H1 (cell line): ENCODE measurements around the gene ZNF175.

ENCODE experiments used
- CTCF ChIP-seq, 3 experiments: IDR thresholded peaks; 1 replicate in 2 of 3; 2 replicates in 1 of 3; pipeline versions ENCODE4 v1.5.1 to v1.6.1; 2011; ENCODE audit warnings: low read length in 3 of 3, mild to moderate bottlenecking in 3 of 3, inconsistent platforms in 2 of 3, low read depth in 1 of 3, moderate library complexity in 1 of 3; ENCODE audit not compliant: insufficient read depth in 1 of 3; ENCODE audit errors: control extremely low read depth in 1 of 3
- HDAC2 ChIP-seq, 2 experiments: fragments of 300-600 bp in 1 of 2; sonication (generic) in 1 of 2; IDR thresholded peaks; 2 replicates each; pipeline ENCODE4 v1.6.1; 2011 to 2012; ENCODE audit warnings: low read depth in 2 of 2, low read length in 2 of 2, mild to moderate bottlenecking in 2 of 2, moderate library complexity in 2 of 2, borderline replicate concordance in 1 of 2, inconsistent platforms in 1 of 2
- KDM5A ChIP-seq: fragments of 200-600 bp; IDR thresholded peaks from 2 replicates; pipeline ENCODE4 v1.7.1; 2012; ENCODE audit warnings: mild to moderate bottlenecking, low read length, inconsistent platforms, mixed read lengths
- USF2 ChIP-seq: IDR thresholded peaks from 2 replicates; pipeline ENCODE4 v1.6.1; 2011; ENCODE audit warnings: low read length, improper control_type of control experiment

DNA sequence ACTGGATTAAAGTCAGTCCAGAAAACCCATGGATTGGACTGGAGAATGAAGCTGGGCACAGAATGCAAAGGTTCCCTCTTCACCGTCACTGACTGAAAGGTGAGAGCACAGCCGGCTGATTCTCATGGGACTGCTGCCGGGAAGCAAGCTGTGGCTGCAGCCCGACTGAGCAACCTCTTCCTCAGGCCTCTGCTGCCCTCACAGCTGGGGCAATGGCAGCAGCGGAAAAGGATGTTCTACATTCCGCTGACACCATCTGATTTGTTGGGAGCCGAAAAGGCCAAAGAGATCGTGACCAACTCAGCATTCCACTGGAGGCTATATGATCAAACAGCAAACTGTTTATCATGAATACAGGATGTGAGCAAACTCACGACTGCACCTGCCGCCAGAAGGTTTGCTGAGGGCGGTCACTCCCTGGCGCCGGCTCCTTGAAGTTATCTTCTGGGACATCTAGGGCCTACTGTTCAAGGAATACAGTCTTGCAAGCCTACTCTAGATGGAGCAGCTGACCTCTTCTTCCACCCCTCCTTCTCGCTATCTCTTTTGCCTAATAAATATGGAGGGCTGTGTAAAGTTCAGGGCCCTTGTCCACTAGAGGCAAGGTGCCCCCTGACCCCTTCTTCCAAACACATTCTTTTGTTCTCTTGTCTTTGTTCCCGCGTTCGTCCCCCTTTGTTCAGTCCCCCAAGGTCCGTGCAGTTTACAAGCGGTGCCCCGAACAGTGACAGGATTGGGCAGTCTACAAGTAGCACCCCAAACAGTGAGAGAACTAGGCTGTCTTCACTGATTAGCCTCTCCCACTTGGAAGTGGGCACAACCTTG, 20.0 kb upstream of the ZNF175 start:
- no peak for TF ChIP-seq USF2
- TF ChIP-seq KDM5A = no peak
- no peak for TF ChIP-seq HDAC2 (IDR thresholded peaks at IDR 0.05; ENCODE audit: borderline replicate concordance in 1 of 2, low read depth in 2 of 2, low read length in 2 of 2)
- no peak for TF ChIP-seq CTCF (IDR thresholded peaks at IDR 0.05; ENCODE audit: control extremely low read depth in 1 of 3, insufficient read depth in 1 of 3, low read depth in 1 of 3, low read length in 3 of 3)
